HPDE6-E6E7 (cell line): ENCODE measurements around the gene CAMK1G.

Experiments
- DNase-seq: peaks from one replicate; pipeline ENCODE4 v3.0.0; 2011; ENCODE audit warnings: missing footprints; ENCODE audit errors: extremely low spot score

CAMK1G gene

GRCh38 chr1:209619696-209620486, 36.4 kb downstream of the CAMK1G start:
- DNase-seq = no peak

GRCh38 chr1:209620487-209620884, 37.0 kb downstream of the CAMK1G start:
- no peak for DNase-seq

- DNase-seq = no peak
Observed at GRCh38 chr1:209621286-209621685, 37.8 kb downstream of the CAMK1G start.

- no peak for DNase-seq
Observed at GRCh38 chr1:209621741-209622655, 38.5 kb downstream of the CAMK1G start.

- no peak for DNase-seq
Observed at GRCh38 chr1:209622841-209623829, 39.6 kb downstream of the CAMK1G start.

- no peak for DNase-seq
Observed at GRCh38 chr1:209624558-209625549, 41.3 kb downstream of the CAMK1G start.

GRCh38 chr1:209625791-209626285, 42.3 kb downstream of the CAMK1G start:
- no peak for DNase-seq

- DNase-seq = no peak
Observed at GRCh38 chr1:209626346-209627026, 43.0 kb downstream of the CAMK1G start.

- no peak for DNase-seq
Observed at GRCh38 chr1:209627027-209627731, 43.7 kb downstream of the CAMK1G start.

GRCh38 chr1:209627732-209628196, 44.2 kb downstream of the CAMK1G start:
- no peak for DNase-seq

GRCh38 chr1:209628618-209629299, 45.2 kb downstream of the CAMK1G start:
- DNase-seq = no peak

GRCh38 chr1:209629621-209630382, 46.3 kb downstream of the CAMK1G start:
- DNase-seq = no peak

- DNase-seq = no peak
Observed at GRCh38 chr1:209630383-209631225, 47.1 kb downstream of the CAMK1G start.

GRCh38 chr1:209633335-209633997, 50.0 kb downstream of the CAMK1G start:
- no peak for DNase-seq

- no peak for DNase-seq
Observed at GRCh38 chr1:209634005-209634737, 50.7 kb downstream of the CAMK1G start.
